GM23338 (cell line): ENCODE results near the gene SLC8A1. TPM values are rescaled to one million over a fixed set of nuclear protein-coding genes. Genes with fewer than 3 reads are reported as not detected.

Source experiments
- ATAC-seq: fragments of 200-7000 bp; cut with Tn5 transposase; 3 replicates; pipeline ENCODE4 v1.9.1; 2020
- DNase-seq: peaks from one replicate; pipeline ENCODE4 v3.0.0-alpha.2; 2015; ENCODE audit warnings: low spot score
- H2AFZ ChIP-seq: fragments of 200-600 bp; sonication (generic); 2 replicates; pipeline ENCODE4 v1.8.0; 2016; ENCODE audit warnings: antibody characterized with exemption, mild to moderate bottlenecking, moderate library complexity
- H3F3A ChIP-seq: fragments of 200-600 bp; sonication (generic); replicated peaks from 2 replicates; pipeline ENCODE4 v1.8.0; 2017; ENCODE audit warnings: antibody characterized with exemption, mixed run types, low read depth
- H3K27ac ChIP-seq: fragments of 200-600 bp; sonication (generic); 2 replicates; pipeline ENCODE4 v1.6.1; 2016; ENCODE audit warnings: low read depth
- H3K27me3 ChIP-seq: fragments of 200-600 bp; sonication (generic); 2 replicates; pipeline ENCODE4 v1.8.0; 2016; ENCODE audit warnings: mild to moderate bottlenecking, mixed run types, moderate library complexity; ENCODE audit not compliant: insufficient read depth
- H3K36me3 ChIP-seq: fragments of 200-600 bp; sonication (generic); 2 replicates; pipeline ENCODE4 v1.8.0; 2016; ENCODE audit warnings: mild to moderate bottlenecking; ENCODE audit not compliant: insufficient read depth
- H3K4me1 ChIP-seq: fragments of 200-600 bp; sonication (generic); 2 replicates; pipeline ENCODE4 v1.8.0; 2016; ENCODE audit warnings: mild to moderate bottlenecking, moderate library complexity; ENCODE audit not compliant: insufficient read depth
- H3K4me2 ChIP-seq: fragments of 200-600 bp; sonication (generic); 2 replicates; pipeline ENCODE4 v1.7.1; 2017; ENCODE audit warnings: mixed run types
- H3K4me3 ChIP-seq: fragments of 200-600 bp; sonication (generic); 2 replicates; pipeline ENCODE4 v1.6.1; 2016; ENCODE audit warnings: mixed run types
- H3K79me2 ChIP-seq: fragments of 200-600 bp; sonication (generic); replicated peaks from 2 replicates; pipeline ENCODE4 v1.8.0; 2017; ENCODE audit warnings: mild to moderate bottlenecking; ENCODE audit not compliant: insufficient read depth
- H3K9me2 ChIP-seq: fragments of 200-600 bp; sonication (generic); 2 replicates; pipeline ENCODE4 v1.8.0; 2017; ENCODE audit not compliant: insufficient read depth
- H4K20me1 ChIP-seq: fragments of 200-600 bp; sonication (generic); replicated peaks from 2 replicates; pipeline ENCODE4 v1.8.0; 2017; ENCODE audit warnings: mild to moderate bottlenecking; ENCODE audit not compliant: insufficient read depth
- H3K27ac Mint-ChIP-seq: 2 replicates; pipeline ENCODE4 v1.8.0; 2020; ENCODE audit warnings: inconsistent platforms, mild to moderate bottlenecking, moderate library complexity, mixed read lengths
- H3K27me3 Mint-ChIP-seq: 3 replicates; pipeline ENCODE4 v1.8.0; 2022; ENCODE audit warnings: low read depth, mild to moderate bottlenecking, moderate library complexity, mixed read lengths, inconsistent platforms; ENCODE audit not compliant: insufficient read depth, poor library complexity
- H3K36me3 Mint-ChIP-seq: 3 replicates; pipeline ENCODE4 v1.8.0; 2021; ENCODE audit warnings: low read depth, mild to moderate bottlenecking, inconsistent platforms, moderate library complexity, mixed read lengths
- H3K4me1 Mint-ChIP-seq: 3 replicates; pipeline ENCODE4 v1.8.0; 2020; ENCODE audit warnings: mild to moderate bottlenecking, inconsistent platforms, mixed read lengths
- H3K4me3 Mint-ChIP-seq: 3 replicates; pipeline ENCODE4 v1.8.0; 2021; ENCODE audit warnings: moderate library complexity, mild to moderate bottlenecking, inconsistent platforms, mixed read lengths
- H3K9me3 Mint-ChIP-seq: 3 replicates; pipeline ENCODE4 v1.8.0; 2020; ENCODE audit warnings: moderate library complexity, mild to moderate bottlenecking, inconsistent platforms, mixed read lengths
- CREB1 ChIP-seq: fragments of 250-450 bp; sonication (Bioruptor Pico); IDR thresholded peaks from 2 replicates; pipeline ENCODE4 v1.5.0; 2020; ENCODE audit warnings: low read depth, mild to moderate bottlenecking, moderate library complexity
- EZH2phosphoT487 ChIP-seq: fragments of 200-600 bp; sonication (generic); IDR thresholded peaks from one replicate; pipeline ENCODE4 v1.8.1; 2018; ENCODE audit warnings: antibody characterized with exemption; ENCODE audit not compliant: unreplicated experiment
- JUNB ChIP-seq: IDR thresholded peaks from one replicate; pipeline ENCODE4 v1.6.1; 2016; ENCODE audit warnings: antibody characterized with exemption; ENCODE audit not compliant: unreplicated experiment
- NANOG ChIP-seq: IDR thresholded peaks from 2 replicates; pipeline ENCODE4 v1.6.1; 2016; ENCODE audit warnings: antibody characterized with exemption, borderline replicate concordance
- POLR2AphosphoS5 ChIP-seq: IDR thresholded peaks from 2 replicates; pipeline ENCODE4 v1.6.1; 2016; ENCODE audit warnings: antibody characterized with exemption, low read depth
- STAT1 ChIP-seq: IDR thresholded peaks from one replicate; pipeline ENCODE4 v1.6.1; 2016; ENCODE audit warnings: antibody characterized with exemption; ENCODE audit not compliant: unreplicated experiment
- ZNF114 ChIP-seq: fragments of 250-450 bp; sonication (Bioruptor Pico); IDR thresholded peaks from 2 replicates; pipeline ENCODE4 v1.5.0; 2020; ENCODE audit warnings: mild to moderate bottlenecking, moderate library complexity
- ZNF331 ChIP-seq: fragments of 250-450 bp; sonication (Bioruptor Pico); IDR thresholded peaks from 2 replicates; pipeline ENCODE4 v1.5.0; 2020; ENCODE audit warnings: low read depth, mild to moderate bottlenecking, moderate library complexity
- polyA plus RNA-seq: library from polyadenylated mRNA; unstranded; fragments of >200 nt; fragmentation: Nextera tagmentation; extraction: Ambion mirVana; gene quantifications from 2 replicates; pipeline ENCODE4 v1.2.1, GENCODE V29; 2016
- total RNA-seq: library from RNA; depleted of rRNA; stranded (reverse); fragments of >200 nt; shearing (Covaris generic); gene quantifications from 2 replicates; pipeline ENCODE4 v1.2.3, GENCODE V29; 2014
- TF ChIP-seq, protein P1 (sequence below): fragments of 250-450 bp; sonication (Bioruptor Pico); IDR thresholded peaks from 2 replicates; pipeline ENCODE4 v1.5.0; 2020; ENCODE audit warnings: mild to moderate bottlenecking, moderate library complexity
- TF ChIP-seq, protein P2 (sequence below): IDR thresholded peaks from 2 replicates; pipeline ENCODE4 v1.6.1; 2016; ENCODE audit warnings: antibody characterized with exemption
- TF ChIP-seq, protein P3 (sequence below): IDR thresholded peaks from one replicate; pipeline ENCODE4 v1.6.1; 2018; ENCODE audit warnings: antibody characterized with exemption; ENCODE audit not compliant: unreplicated experiment

SLC8A1 gene
- total and polyA plus RNA-seq, 2 experiments from 2014 or later: 2.5 to 3.3 TPM

DNA sequence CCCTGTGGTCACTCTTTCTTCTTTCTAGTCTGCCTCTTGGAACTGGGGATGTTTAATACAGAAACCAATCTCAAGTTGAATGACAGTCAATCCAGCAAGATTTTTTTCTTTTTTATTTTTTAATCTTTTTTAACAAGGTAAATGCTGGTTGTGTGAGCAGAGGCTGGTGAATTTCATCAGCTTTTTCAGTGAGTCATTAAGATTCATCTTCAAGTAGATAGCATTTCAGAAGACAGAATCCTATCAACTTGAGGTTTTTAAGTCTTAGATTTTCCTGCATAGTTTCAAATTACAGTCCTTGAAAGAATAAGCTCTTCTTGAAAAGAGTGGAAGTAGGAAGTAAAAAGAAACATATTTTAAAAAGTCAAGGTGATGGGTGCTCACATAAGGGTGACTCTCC, 12.4 kb downstream of the SLC8A1 start:
- Histone ChIP-seq H3K36me3 (no peaks in the 10 kb centered on the region), H4K20me1 (no peaks in the 10 kb centered on the region), H3K4me2 (no peak overlapping the region), H3F3A (no peaks in the 10 kb centered on the region), H3K27ac (no peak overlapping the region), H3K4me1 (no peaks in the 10 kb centered on the region), H3K9me2 (no peaks in the 10 kb centered on the region), H3K4me3 (no peak overlapping the region), H3K27me3 (no peaks in the 10 kb centered on the region), H2AFZ (no peak overlapping the region), H3K79me2 (no peaks in the 10 kb centered on the region)
- ATAC-seq (no peak), DNase-seq (no peak)
- TF ChIP-seq NANOG: no peak
- TF ChIP-seq CREB1 (CRISPR knock-in tag): no peak
- no peak for TF ChIP-seq POLR2AphosphoS5
- TF ChIP-seq JUNB: no peak
- TF ChIP-seq STAT1: no peak
- TF ChIP-seq, protein P1, sequence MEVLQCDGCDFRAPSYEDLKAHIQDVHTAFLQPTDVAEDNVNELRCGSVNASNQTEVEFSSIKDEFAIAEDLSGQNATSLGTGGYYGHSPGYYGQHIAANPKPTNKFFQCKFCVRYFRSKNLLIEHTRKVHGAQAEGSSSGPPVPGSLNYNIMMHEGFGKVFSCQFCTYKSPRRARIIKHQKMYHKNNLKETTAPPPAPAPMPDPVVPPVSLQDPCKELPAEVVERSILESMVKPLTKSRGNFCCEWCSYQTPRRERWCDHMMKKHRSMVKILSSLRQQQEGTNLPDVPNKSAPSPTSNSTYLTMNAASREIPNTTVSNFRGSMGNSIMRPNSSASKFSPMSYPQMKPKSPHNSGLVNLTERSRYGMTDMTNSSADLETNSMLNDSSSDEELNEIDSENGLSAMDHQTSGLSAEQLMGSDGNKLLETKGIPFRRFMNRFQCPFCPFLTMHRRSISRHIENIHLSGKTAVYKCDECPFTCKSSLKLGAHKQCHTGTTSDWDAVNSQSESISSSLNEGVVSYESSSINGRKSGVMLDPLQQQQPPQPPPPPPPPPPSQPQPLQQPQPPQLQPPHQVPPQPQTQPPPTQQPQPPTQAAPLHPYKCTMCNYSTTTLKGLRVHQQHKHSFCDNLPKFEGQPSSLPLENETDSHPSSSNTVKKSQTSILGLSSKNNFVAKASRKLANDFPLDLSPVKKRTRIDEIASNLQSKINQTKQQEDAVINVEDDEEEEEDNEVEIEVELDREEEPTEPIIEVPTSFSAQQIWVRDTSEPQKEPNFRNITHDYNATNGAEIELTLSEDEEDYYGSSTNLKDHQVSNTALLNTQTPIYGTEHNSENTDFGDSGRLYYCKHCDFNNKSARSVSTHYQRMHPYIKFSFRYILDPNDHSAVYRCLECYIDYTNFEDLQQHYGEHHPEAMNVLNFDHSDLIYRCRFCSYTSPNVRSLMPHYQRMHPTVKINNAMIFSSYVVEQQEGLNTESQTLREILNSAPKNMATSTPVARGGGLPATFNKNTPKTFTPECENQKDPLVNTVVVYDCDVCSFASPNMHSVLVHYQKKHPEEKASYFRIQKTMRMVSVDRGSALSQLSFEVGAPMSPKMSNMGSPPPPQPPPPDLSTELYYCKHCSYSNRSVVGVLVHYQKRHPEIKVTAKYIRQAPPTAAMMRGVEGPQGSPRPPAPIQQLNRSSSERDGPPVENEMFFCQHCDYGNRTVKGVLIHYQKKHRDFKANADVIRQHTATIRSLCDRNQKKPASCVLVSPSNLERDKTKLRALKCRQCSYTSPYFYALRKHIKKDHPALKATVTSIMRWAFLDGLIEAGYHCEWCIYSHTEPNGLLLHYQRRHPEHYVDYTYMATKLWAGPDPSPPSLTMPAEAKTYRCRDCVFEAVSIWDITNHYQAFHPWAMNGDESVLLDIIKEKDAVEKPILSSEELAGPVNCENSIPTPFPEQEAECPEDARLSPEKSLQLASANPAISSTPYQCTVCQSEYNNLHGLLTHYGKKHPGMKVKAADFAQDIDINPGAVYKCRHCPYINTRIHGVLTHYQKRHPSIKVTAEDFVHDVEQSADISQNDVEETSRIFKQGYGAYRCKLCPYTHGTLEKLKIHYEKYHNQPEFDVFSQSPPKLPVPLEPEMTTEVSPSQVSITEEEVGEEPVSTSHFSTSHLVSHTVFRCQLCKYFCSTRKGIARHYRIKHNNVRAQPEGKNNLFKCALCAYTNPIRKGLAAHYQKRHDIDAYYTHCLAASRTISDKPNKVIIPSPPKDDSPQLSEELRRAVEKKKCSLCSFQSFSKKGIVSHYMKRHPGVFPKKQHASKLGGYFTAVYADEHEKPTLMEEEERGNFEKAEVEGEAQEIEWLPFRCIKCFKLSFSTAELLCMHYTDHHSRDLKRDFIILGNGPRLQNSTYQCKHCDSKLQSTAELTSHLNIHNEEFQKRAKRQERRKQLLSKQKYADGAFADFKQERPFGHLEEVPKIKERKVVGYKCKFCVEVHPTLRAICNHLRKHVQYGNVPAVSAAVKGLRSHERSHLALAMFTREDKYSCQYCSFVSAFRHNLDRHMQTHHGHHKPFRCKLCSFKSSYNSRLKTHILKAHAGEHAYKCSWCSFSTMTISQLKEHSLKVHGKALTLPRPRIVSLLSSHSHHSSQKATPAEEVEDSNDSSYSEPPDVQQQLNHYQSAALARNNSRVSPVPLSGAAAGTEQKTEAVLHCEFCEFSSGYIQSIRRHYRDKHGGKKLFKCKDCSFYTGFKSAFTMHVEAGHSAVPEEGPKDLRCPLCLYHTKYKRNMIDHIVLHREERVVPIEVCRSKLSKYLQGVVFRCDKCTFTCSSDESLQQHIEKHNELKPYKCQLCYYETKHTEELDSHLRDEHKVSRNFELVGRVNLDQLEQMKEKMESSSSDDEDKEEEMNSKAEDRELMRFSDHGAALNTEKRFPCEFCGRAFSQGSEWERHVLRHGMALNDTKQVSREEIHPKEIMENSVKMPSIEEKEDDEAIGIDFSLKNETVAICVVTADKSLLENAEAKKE (CRISPR knock-in tag): no peak
- peaks cover 8% of the 10 kb centered on the region; the same call in 1 of the 3 replicates for H3K4me1 Mint-ChIP-seq
- H3K4me3 Mint-ChIP-seq: no peak overlapping the region
- no peak overlapping the region for H3K27ac Mint-ChIP-seq
- H3K27me3 Mint-ChIP-seq: no peaks in the 10 kb centered on the region
- no peaks in the 10 kb centered on the region for H3K36me3 Mint-ChIP-seq
- H3K9me3 Mint-ChIP-seq: no peaks in the 10 kb centered on the region

DNA sequence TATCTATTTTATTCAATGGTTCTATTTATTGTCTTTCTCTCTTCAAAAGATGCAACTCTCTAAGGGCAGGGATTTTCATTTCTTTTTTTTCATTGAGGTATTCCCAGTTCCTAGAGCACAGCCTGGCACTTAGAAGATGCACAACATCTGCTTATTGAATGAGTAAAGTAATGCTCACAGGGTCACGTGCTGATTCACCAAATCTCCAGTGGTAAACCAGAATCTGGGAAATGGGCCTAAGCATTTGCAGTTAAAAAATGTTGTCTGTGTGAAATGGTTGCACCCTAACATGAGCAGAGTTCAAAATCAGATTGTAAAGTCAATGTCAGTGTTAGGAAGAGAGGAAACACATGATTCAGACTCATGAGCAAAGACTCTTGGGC, 15.8 kb downstream of the SLC8A1 start:
- Histone ChIP-seq H3K79me2 (no peaks in the 10 kb centered on the region), H3K4me1 (no peaks in the 10 kb centered on the region), H3K36me3 (no peaks in the 10 kb centered on the region), H3K27me3 (no peaks in the 10 kb centered on the region), H3K4me2 (no peak overlapping the region), H3F3A (no peaks in the 10 kb centered on the region), H3K4me3 (no peak overlapping the region), H3K27ac (no peak overlapping the region), H2AFZ (no peak overlapping the region), H3K9me2 (no peaks in the 10 kb centered on the region), H4K20me1 (no peaks in the 10 kb centered on the region)
- Mint-ChIP-seq H3K36me3 (no peaks in the 10 kb centered on the region), H3K4me1 (peaks cover 8% of the 10 kb centered on the region; the same call in 1 of the 3 replicates), H3K9me3 (no peaks in the 10 kb centered on the region), H3K4me3 (no peak overlapping the region), H3K27ac (no peak overlapping the region), H3K27me3 (no peaks in the 10 kb centered on the region)
- ATAC-seq (no peak), DNase-seq (no peak)
- no peak for TF ChIP-seq CREB1 (CRISPR knock-in tag)
- no peak for TF ChIP-seq STAT1
- TF ChIP-seq JUNB: no peak
- TF ChIP-seq, protein P2, sequence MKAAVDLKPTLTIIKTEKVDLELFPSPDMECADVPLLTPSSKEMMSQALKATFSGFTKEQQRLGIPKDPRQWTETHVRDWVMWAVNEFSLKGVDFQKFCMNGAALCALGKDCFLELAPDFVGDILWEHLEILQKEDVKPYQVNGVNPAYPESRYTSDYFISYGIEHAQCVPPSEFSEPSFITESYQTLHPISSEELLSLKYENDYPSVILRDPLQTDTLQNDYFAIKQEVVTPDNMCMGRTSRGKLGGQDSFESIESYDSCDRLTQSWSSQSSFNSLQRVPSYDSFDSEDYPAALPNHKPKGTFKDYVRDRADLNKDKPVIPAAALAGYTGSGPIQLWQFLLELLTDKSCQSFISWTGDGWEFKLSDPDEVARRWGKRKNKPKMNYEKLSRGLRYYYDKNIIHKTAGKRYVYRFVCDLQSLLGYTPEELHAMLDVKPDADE: no peak
- no peak for TF ChIP-seq ZNF331 (CRISPR knock-in tag)
- TF ChIP-seq ZNF114 (CRISPR knock-in tag): no peak
- TF ChIP-seq, protein P3, sequence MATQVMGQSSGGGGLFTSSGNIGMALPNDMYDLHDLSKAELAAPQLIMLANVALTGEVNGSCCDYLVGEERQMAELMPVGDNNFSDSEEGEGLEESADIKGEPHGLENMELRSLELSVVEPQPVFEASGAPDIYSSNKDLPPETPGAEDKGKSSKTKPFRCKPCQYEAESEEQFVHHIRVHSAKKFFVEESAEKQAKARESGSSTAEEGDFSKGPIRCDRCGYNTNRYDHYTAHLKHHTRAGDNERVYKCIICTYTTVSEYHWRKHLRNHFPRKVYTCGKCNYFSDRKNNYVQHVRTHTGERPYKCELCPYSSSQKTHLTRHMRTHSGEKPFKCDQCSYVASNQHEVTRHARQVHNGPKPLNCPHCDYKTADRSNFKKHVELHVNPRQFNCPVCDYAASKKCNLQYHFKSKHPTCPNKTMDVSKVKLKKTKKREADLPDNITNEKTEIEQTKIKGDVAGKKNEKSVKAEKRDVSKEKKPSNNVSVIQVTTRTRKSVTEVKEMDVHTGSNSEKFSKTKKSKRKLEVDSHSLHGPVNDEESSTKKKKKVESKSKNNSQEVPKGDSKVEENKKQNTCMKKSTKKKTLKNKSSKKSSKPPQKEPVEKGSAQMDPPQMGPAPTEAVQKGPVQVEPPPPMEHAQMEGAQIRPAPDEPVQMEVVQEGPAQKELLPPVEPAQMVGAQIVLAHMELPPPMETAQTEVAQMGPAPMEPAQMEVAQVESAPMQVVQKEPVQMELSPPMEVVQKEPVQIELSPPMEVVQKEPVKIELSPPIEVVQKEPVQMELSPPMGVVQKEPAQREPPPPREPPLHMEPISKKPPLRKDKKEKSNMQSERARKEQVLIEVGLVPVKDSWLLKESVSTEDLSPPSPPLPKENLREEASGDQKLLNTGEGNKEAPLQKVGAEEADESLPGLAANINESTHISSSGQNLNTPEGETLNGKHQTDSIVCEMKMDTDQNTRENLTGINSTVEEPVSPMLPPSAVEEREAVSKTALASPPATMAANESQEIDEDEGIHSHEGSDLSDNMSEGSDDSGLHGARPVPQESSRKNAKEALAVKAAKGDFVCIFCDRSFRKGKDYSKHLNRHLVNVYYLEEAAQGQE: no peak
- TF ChIP-seq EZH2phosphoT487: no peak
